Aorta (tissue), 5 donors: ENCODE data around the gene CD6. TPM values are rescaled to one million over a fixed set of nuclear protein-coding genes. Genes with fewer than 3 reads are reported as not detected.

Experiments
- ATAC-seq: fragments of 200-7000 bp; cut with Tn5 transposase; one replicate; pipeline ENCODE4 v1.9.1; 2022; ENCODE audit warnings: moderate library complexity; ENCODE audit not compliant: low FRiP score
- DNase-seq, 2 donors: peaks; one replicate each; pipeline ENCODE4 v3.0.0-alpha.2; 2020
- H3K27ac ChIP-seq, 2 donors: one replicate each; pipeline ENCODE4 v1.5.1; 2013; ENCODE audit warnings: low read length in 2 of 2, mild to moderate bottlenecking in 2 of 2, moderate library complexity in 2 of 2, control low read depth in 1 of 2, inconsistent platforms in 1 of 2, low read depth in 1 of 2
- H3K27me3 ChIP-seq, 2 donors: one replicate each; pipeline ENCODE4 v1.6.1; 2013; ENCODE audit warnings: control low read depth in 1 of 2, low read length in 1 of 2, mild to moderate bottlenecking in 1 of 2, moderate library complexity in 1 of 2; ENCODE audit not compliant: insufficient read depth in 2 of 2, control insufficient read depth in 1 of 2
- H3K36me3 ChIP-seq, 2 donors: one replicate each; pipeline ENCODE4 v1.6.1; 2013; ENCODE audit warnings: control low read depth in 1 of 2, low read length in 1 of 2, mild to moderate bottlenecking in 1 of 2; ENCODE audit not compliant: insufficient read depth in 2 of 2, control insufficient read depth in 1 of 2
- H3K4me1 ChIP-seq, 2 donors: one replicate each; pipeline ENCODE4 v1.6.1; 2013; ENCODE audit warnings: low read length in 2 of 2, control low read depth in 1 of 2, mild to moderate bottlenecking in 1 of 2, moderate library complexity in 1 of 2; ENCODE audit not compliant: insufficient read depth in 2 of 2, control insufficient read depth in 1 of 2
- H3K4me3 ChIP-seq, 2 donors: one replicate each; pipeline ENCODE4 v1.5.1; 2013; ENCODE audit warnings: low read length in 2 of 2, control low read depth in 1 of 2, mild to moderate bottlenecking in 1 of 2
- H3K9me3 ChIP-seq: one replicate; pipeline ENCODE4 v1.6.1; 2013; ENCODE audit warnings: mild to moderate bottlenecking, low read length; ENCODE audit not compliant: control insufficient read depth
- WGBS, 2 donors: extraction: QIAGEN DNeasy Blood & Tissue Kit; methylation state at CpG; one replicate each; pipeline ENCODE4 v1.1.7; 2013; 5-methylcytosine and 5-hydroxymethylcytosine counted together
- intact Hi-C, 2 donors: fragments of 100-400 bp; cut with DNase I; formaldehyde crosslinking; loops; one replicate each; pipeline versions ENCODE4 v1.14.2 to v1.15.0; 2022
- polyA plus RNA-seq, 2 donors: library from polyadenylated mRNA; stranded (reverse); fragments of 200-250 nt; gene quantifications; one replicate each; pipeline ENCODE4 v1.2.3, GENCODE V29; 2013
- total RNA-seq, 2 donors: library from RNA; stranded (reverse); fragmentation: NEBNext Ultra II Directional; extraction: Animal tissue kit (Norgen Biotek cat#: 25700); gene quantifications; one replicate each; pipeline ENCODE4 v1.2.1, GENCODE V29; 2021
- donor health status: healthy with polysubstance abuse.
- donor health status: Bipolar disorder and iron deficiency.
- donor health status: DM: no; HTN: no; CAD: no.
- donor health status: DM: no; HTN: no; CAD: no.
- donor health status: DM: yes; HTN: yes; CAD: no.

CD6 gene
- total and polyA plus RNA-seq, 4 donors: 1.3 to 2.2 (median 1.4) TPM

DNA sequence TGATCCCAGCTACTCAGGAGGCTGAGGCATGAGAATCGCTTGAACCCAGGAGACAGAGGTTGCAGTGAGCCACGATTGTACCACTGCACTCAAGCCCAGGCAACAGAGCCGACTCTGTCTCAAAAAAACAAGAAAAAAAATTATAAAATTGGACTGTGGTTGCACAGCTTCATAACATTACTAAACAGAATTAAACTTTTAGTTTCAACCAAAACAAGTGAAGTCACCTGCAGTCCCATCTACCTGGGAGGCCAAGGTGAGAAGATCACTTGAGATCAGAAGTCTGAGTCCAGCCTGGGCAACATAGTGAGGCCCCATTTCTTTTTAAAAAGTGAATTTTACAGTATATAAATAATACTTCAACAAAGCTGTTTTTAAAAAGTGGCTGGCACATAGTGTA lies 83.0 kb downstream of the CD6 start:
- no peak overlapping the region for H3K27ac ChIP-seq
- ATAC-seq: no peak
- H3K9me3 ChIP-seq: no peaks in the 10 kb centered on the region
- DNase-seq: no peak
- intact Hi-C loops: no loop called here
- WGBS, 2 donors: 86 to 89% methylated on average over 3 of the region's 3 CpGs
- H3K4me1 ChIP-seq: no peaks in the 10 kb centered on the region
- H3K4me3 ChIP-seq: no peak overlapping the region
- H3K27me3 ChIP-seq: no peaks in the 10 kb centered on the region
- H3K36me3 ChIP-seq: no peaks in the 10 kb centered on the region

DNA sequence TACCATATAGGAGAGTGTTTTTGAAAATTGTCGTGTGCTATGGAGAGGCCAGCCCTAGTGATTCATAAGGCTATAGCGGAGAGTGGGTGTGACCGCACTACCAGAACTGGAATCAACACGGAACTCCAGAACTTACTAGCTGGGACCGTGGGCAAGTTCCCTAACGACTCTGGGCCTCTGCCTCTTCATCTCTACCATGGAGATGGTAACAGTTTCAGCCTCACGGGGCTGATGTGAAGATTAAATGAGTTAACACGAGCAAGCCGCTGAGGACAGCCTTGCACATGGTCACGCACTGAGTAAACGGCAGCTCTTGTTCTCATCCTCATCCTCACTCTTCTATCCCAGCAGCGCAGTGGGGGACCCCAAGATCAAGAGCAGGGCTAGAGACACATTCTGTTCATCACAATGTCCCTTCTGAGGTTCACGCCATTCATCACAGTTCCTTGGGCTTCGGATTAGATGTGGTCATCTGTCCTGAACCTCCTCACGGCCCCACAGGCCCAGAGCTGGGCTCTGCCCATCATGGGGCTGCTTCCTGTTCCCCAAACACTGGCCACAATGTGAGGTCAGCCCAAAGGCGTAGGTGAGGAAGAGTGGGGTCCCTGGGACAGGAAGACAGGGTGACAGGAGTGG lies 83.6 kb downstream of the CD6 start:
- Histone ChIP-seq H3K27me3 (no peaks in the 10 kb centered on the region), H3K36me3 (no peaks in the 10 kb centered on the region), H3K27ac (no peak overlapping the region), H3K9me3 (no peaks in the 10 kb centered on the region), H3K4me1 (no peaks in the 10 kb centered on the region), H3K4me3 (no peak overlapping the region)
- intact Hi-C loops: no loop called here
- no peak for DNase-seq
- WGBS, 2 donors: 90 to 91% methylated on average over 16 of the region's 16 CpGs
- no peak for ATAC-seq

DNA sequence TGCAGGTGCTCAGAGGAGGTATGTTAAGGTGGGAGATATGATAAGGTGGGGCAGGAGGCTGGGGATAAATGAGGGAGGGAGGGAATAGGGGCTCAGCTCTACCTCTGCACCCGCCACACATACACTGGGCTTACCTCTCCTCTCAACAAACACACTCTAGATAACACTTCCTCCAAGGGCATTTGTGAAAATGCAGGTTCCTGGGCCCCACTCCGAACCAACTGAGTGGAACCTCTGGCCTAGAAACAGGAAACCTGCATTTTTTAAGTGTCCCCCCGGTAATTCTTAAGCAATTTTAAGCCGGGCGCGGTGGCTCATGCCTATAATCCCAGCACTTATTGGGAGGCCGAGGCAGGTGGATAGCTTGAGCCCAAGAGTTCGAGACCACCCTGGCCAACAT lies 84.3 kb downstream of the CD6 start:
- Histone ChIP-seq H3K27me3 (no peaks in the 10 kb centered on the region), H3K27ac (no peak overlapping the region), H3K9me3 (no peaks in the 10 kb centered on the region), H3K4me1 (no peaks in the 10 kb centered on the region), H3K4me3 (no peak overlapping the region), H3K36me3 (no peaks in the 10 kb centered on the region)
- DNase-seq (no peak), ATAC-seq (no peak)
- intact Hi-C loops: no loop called here
- WGBS, 2 donors: 96 to 97% methylated on average over 8 of the region's 8 CpGs

DNA sequence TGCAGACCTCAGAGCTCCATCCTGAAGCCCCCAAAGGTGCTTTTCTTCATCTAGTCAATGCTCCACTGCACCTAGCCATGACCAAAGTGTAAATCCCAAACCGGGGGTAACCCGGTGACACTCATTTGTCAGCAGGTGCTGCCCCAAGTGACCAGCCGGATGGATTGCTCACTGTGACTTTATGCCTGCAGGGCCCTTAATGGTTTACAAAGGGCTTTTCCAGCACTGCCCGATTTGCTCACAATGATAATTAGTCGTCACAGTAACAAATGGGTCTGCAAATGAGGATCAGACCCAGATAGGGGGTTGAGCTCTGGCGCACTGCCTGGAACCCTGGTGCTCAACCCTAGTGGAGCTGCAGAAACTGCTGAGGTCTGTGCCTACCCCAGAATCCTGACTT lies 85.1 kb downstream of the CD6 start:
- H3K4me3 ChIP-seq: no peak overlapping the region
- H3K9me3 ChIP-seq: no peaks in the 10 kb centered on the region
- H3K36me3 ChIP-seq: no peaks in the 10 kb centered on the region
- no peak for ATAC-seq
- no peak overlapping the region for H3K27ac ChIP-seq
- intact Hi-C loops: no loop called here
- no peaks in the 10 kb centered on the region for H3K4me1 ChIP-seq
- DNase-seq: no peak
- 73 to 76% methylated on average over 6 of the region's 6 CpGs for WGBS, 2 donors
- H3K27me3 ChIP-seq: no peaks in the 10 kb centered on the region

DNA sequence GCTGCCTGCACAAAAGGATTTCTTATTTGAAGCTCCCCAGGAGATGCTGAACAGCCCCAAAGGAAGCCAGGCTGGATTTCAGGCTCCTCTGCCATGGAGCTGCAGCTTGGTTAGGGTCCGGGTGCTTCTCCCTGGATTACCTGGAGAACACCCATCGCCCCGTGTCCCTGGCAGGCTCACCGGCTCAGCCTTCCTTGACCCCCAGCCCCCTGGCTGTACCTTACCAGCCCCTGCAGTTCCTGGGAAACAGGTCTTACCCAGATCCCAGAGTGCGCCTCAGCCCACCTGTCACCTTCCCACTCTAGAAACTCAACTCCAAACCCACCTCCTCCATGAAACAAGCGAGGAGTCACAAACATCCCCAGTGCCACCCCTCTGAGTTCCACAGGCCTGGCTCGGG lies 85.5 kb downstream of the CD6 start:
- intact Hi-C loops: no loop called here

DNA sequence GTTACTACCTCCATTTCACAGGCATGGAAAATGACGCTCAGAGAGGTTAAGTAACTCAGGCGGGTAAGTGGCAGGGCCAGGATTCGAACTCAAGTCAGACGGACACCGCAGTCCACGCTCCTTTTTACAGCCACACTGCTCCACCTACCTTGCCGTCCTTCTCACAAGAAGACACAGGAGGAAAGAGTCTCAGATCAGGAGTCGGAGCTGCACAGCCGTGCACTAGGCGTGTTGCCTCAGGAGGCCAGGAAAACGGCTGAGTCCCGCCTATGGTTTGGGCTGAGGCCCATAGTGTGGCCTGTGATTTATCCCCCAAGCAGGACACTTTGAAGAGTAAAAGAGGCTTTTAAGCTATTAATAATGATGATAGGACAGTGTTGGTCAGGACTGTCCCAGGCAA lies 86.1 kb downstream of the CD6 start:
- WGBS, 2 donors: 90 to 92% methylated on average over 12 of the region's 12 CpGs
- DNase-seq: no peak
- H3K9me3 ChIP-seq: no peaks in the 10 kb centered on the region
- H3K36me3 ChIP-seq: no peaks in the 10 kb centered on the region
- intact Hi-C loops: no loop called here
- no peak overlapping the region for H3K4me3 ChIP-seq
- H3K4me1 ChIP-seq: no peaks in the 10 kb centered on the region
- ATAC-seq: no peak
- H3K27me3 ChIP-seq: no peaks in the 10 kb centered on the region
- H3K27ac ChIP-seq: no peak overlapping the region

More for the DNA sequence above, 85.5 kb downstream of the CD6 start:
- Histone ChIP-seq H3K27ac (no peak overlapping the region), H3K4me3 (no peak overlapping the region), H3K9me3 (no peaks in the 10 kb centered on the region), H3K27me3 (no peaks in the 10 kb centered on the region), H3K4me1 (no peaks in the 10 kb centered on the region), H3K36me3 (no peaks in the 10 kb centered on the region)
- ATAC-seq (no peak), DNase-seq (no peak)
- 77 to 84% methylated on average over 7 of the region's 7 CpGs for WGBS, 2 donors

DNA sequence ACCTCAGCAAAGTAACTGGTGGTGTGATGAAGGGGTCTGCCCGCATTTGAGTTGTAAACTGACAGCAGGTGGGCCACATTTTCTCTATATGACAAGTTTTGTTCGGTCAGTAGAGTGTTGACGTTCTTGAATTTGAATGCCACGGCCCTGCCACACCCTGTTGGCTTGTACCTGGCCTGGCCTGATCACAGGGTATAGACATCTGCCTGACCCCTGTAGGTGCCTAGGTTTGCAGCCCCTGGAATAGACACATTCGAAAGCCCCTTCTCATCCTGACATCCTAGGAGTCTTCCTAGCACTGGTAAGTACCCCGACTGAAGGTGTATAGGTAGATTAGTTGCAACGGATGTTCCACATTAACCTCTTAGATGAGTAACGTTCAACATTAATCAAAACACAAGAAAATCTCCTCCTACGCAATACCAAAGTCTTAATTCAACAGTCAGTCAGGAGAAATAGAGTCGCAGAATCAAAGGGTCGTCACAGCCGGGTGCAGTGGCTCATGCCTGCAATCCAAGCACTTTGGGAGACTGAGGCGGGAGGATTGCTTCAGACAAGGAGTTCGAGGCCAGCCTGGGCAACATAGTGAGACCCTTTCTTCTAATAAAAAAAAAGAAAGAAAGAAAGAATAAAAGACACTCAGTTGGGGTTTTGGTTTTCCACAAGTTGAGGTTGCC lies 87.2 kb downstream of the CD6 start:
- 91 to 92% methylated on average over 14 of the region's 14 CpGs for WGBS, 2 donors
- Histone ChIP-seq H3K9me3 (no peaks in the 10 kb centered on the region), H3K27ac (no peak overlapping the region), H3K27me3 (no peaks in the 10 kb centered on the region), H3K36me3 (no peaks in the 10 kb centered on the region), H3K4me1 (no peaks in the 10 kb centered on the region), H3K4me3 (no peak overlapping the region)
- no peak for ATAC-seq
- DNase-seq: no peak
- intact Hi-C loops: no loop called here

DNA sequence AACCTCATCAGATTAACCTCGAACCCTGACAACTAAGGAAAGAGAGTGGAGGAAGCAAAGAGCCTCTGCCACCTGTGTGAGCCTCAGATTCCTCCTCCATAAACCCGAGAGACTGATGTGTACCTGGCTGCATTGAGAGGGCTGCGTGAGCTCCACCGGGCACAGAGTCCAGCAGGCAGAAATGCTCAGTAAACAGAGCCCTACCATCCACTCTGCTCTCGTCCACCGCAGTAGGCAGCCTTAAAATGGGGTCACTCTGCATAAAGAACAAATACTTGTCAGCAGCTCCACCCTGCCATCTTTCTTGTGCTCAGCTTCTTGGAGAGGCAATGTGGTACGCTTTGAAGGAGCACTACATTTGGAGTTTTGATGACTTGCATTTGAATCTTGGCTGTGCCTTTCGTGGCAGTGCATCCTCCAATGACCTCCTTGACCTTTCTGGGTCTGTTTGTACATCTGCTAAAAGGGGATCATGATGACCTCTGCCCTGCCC lies 87.8 kb downstream of the CD6 start:
- H3K9me3 ChIP-seq: no peaks in the 10 kb centered on the region
- 81 to 83% methylated on average over 8 of the region's 8 CpGs for WGBS, 2 donors
- ATAC-seq (no peak), DNase-seq (no peak)
- H3K4me1 ChIP-seq: no peaks in the 10 kb centered on the region
- no peak overlapping the region for H3K4me3 ChIP-seq
- H3K27me3 ChIP-seq: no peaks in the 10 kb centered on the region
- H3K27ac ChIP-seq: no peak overlapping the region
- intact Hi-C loops: no loop called here
- H3K36me3 ChIP-seq: no peaks in the 10 kb centered on the region
